WTC11 (cell line): ENCODE data around the gene OR6K6. TPM values are rescaled to one million over a fixed set of nuclear protein-coding genes. Genes with fewer than 3 reads are reported as not detected.

Source experiments
- ATAC-seq: fragments of 200-7000 bp; cut with Tn5 transposase; 2 replicates; pipeline ENCODE4 v1.10.0; 2021; ENCODE audit warnings: mild to moderate bottlenecking, moderate library complexity
- CTCF ChIA-PET: fragments of 300-600 bp; sonication (Branson Sonifier 250); formaldehyde crosslinking; loops from one replicate; lab custom pipeline; 2021; ENCODE audit warnings: antibody characterized with exemption; lab: Charles Lee
- POLR2A ChIA-PET: fragments of 350-600 bp; sonication (Branson Sonifier 250); formaldehyde crosslinking; loops from one replicate; lab custom pipeline; 2021; ENCODE audit warnings: antibody characterized with exemption; lab: Charles Lee
- DNase-seq: peaks from one replicate; pipeline ENCODE4 v3.0.0; 2021; ENCODE audit warnings: low spot score
- H3K27ac Mint-ChIP-seq: 2 replicates; pipeline ENCODE4 v1.8.0; 2021; ENCODE audit warnings: mixed read lengths
- H3K27me3 Mint-ChIP-seq: 2 replicates; pipeline ENCODE4 v1.8.0; 2021; ENCODE audit warnings: low read depth, mild to moderate bottlenecking, moderate library complexity, mixed read lengths
- H3K36me3 Mint-ChIP-seq: 2 replicates; pipeline ENCODE4 v1.8.0; 2021; ENCODE audit warnings: mixed read lengths
- H3K4me1 Mint-ChIP-seq: 2 replicates; pipeline ENCODE4 v1.8.0; 2022; ENCODE audit warnings: mixed read lengths
- H3K4me3 Mint-ChIP-seq: 2 replicates; pipeline ENCODE4 v1.8.0; 2021; ENCODE audit warnings: mild to moderate bottlenecking, moderate library complexity, mixed read lengths
- H3K9me3 Mint-ChIP-seq: 2 replicates; pipeline ENCODE4 v1.8.0; 2021; ENCODE audit warnings: mixed read lengths
- ATF2 ChIP-seq: sonication (generic); formaldehyde crosslinking; IDR thresholded peaks from 2 replicates; pipeline ENCODE4 v1.8.1; 2022; ENCODE audit warnings: low read depth, missing genetic modification reagents, borderline replicate concordance
- ESRRA ChIP-seq: sonication (generic); formaldehyde crosslinking; IDR thresholded peaks from 2 replicates; pipeline ENCODE4 v1.8.1; 2022; ENCODE audit warnings: mild to moderate bottlenecking, missing genetic modification reagents, borderline replicate concordance
- ETV6 ChIP-seq: sonication (generic); formaldehyde crosslinking; IDR thresholded peaks from 2 replicates; pipeline ENCODE4 v1.8.1; 2022; ENCODE audit warnings: mild to moderate bottlenecking, missing genetic modification reagents
- JAZF1 ChIP-seq: fragments of 250-450 bp; sonication (Bioruptor Pico); IDR thresholded peaks from 2 replicates; pipeline ENCODE4 v1.9.0; 2021; ENCODE audit warnings: moderate library complexity, mild to moderate bottlenecking, inconsistent platforms
- NFE2L1 ChIP-seq: sonication (generic); formaldehyde crosslinking; IDR thresholded peaks from 2 replicates; pipeline ENCODE4 v1.8.1; 2023; ENCODE audit warnings: missing genetic modification reagents
- NR2C2 ChIP-seq: sonication (generic); formaldehyde crosslinking; IDR thresholded peaks from 2 replicates; pipeline ENCODE4 v1.8.0; 2022; ENCODE audit warnings: mild to moderate bottlenecking, missing genetic modification reagents
- PRDM15 ChIP-seq: sonication (generic); formaldehyde crosslinking; IDR thresholded peaks from 2 replicates; pipeline ENCODE4 v1.8.0; 2022; ENCODE audit warnings: missing genetic modification reagents
- SMAD4 ChIP-seq: sonication (generic); formaldehyde crosslinking; IDR thresholded peaks from 2 replicates; pipeline ENCODE4 v1.8.0; 2022; ENCODE audit warnings: mild to moderate bottlenecking, missing genetic modification reagents
- SP1 ChIP-seq: sonication (generic); formaldehyde crosslinking; conservative IDR thresholded peaks from 2 replicates; pipeline ENCODE4 v1.8.1; 2022; ENCODE audit warnings: missing genetic modification reagents
- STAT6 ChIP-seq: sonication (generic); formaldehyde crosslinking; conservative IDR thresholded peaks from 2 replicates; pipeline ENCODE4 v1.8.1; 2023; ENCODE audit warnings: mild to moderate bottlenecking, low read depth, missing genetic modification reagents, moderate library complexity
- TEAD4 ChIP-seq: sonication (generic); formaldehyde crosslinking; IDR thresholded peaks from 2 replicates; pipeline ENCODE4 v1.8.0; 2022; ENCODE audit warnings: mild to moderate bottlenecking, missing genetic modification reagents
- TP53 ChIP-seq: sonication (generic); formaldehyde crosslinking; IDR thresholded peaks from 2 replicates; pipeline ENCODE4 v1.8.1; 2023; ENCODE audit warnings: mild to moderate bottlenecking, missing genetic modification reagents
- ZNF121 ChIP-seq: sonication (generic); formaldehyde crosslinking; IDR thresholded peaks from 2 replicates; pipeline ENCODE4 v1.8.0; 2023; ENCODE audit warnings: missing genetic modification reagents
- ZNF232 ChIP-seq: sonication (generic); formaldehyde crosslinking; IDR thresholded peaks from 2 replicates; pipeline ENCODE4 v1.8.0; 2022; ENCODE audit warnings: mild to moderate bottlenecking, missing genetic modification reagents
- ZNF396 ChIP-seq: fragments of 250-450 bp; sonication (Bioruptor Pico); IDR thresholded peaks from 2 replicates; pipeline ENCODE4 v1.8.0; 2021; ENCODE audit warnings: mild to moderate bottlenecking, moderate library complexity, borderline replicate concordance
- ZNF423 ChIP-seq: fragments of 250-450 bp; sonication (Bioruptor Pico); IDR thresholded peaks from 2 replicates; pipeline ENCODE4 v2.1.2; 2022; ENCODE audit warnings: mild to moderate bottlenecking, moderate library complexity
- ZNF532 ChIP-seq: fragments of 250-450 bp; sonication (Bioruptor Pico); IDR thresholded peaks from 2 replicates; pipeline ENCODE4 v1.9.0; 2021; ENCODE audit warnings: mild to moderate bottlenecking, borderline replicate concordance
- ZNF671 ChIP-seq: fragments of 250-450 bp; sonication (Bioruptor Pico); IDR thresholded peaks from 2 replicates; pipeline ENCODE4 v1.8.0; 2021; ENCODE audit warnings: mild to moderate bottlenecking
- total RNA-seq: library from RNA; stranded (reverse); gene quantifications from 3 replicates; pipeline ENCODE4 v1.2.3, GENCODE V29; 2021

The OR6K6 gene
- total RNA-seq, 1 experiment from 2014 or later: not detected

- TF ChIP-seq ZNF121 (CRISPR knock-in tag) (no peak), JAZF1 (no peak), ETV6 (CRISPR knock-in tag) (no peak), ZNF671 (CRISPR knock-in tag) (no peak), SP1 (no peak)
- TF ChIP-seq, all 79 proteins: peak for 0
- Mint-ChIP-seq H3K36me3 (no peaks in the 10 kb centered on the region), H3K4me3 (no peak overlapping the region), H3K9me3 (no peaks in the 10 kb centered on the region), H3K27ac (no peak overlapping the region), H3K4me1 (no peaks in the 10 kb centered on the region), H3K27me3 (no peaks in the 10 kb centered on the region)
- no peak for ATAC-seq
- ChIA-PET CTCF (no interaction called here), POLR2A (no interaction called here)
- no peak for DNase-seq
Measured at GRCh38 chr1:158717344-158717743, 37.2 kb upstream of the OR6K6 start.

GRCh38 chr1:158719664-158720063, 34.9 kb upstream of the OR6K6 start:
- no peak for ATAC-seq

GRCh38 chr1:158720620-158721019, 33.9 kb upstream of the OR6K6 start, which contains the start of gene OR6K3:
Gene OR6K3 (minus strand): TSS chr1:158720720. CDS start chr1:158718115, 2,605 bp downstream.
- Mint-ChIP-seq H3K27me3 (no peaks in the 10 kb centered on the region), H3K36me3 (no peaks in the 10 kb centered on the region), H3K27ac (no peak within 1 kb of the TSS), H3K4me3 (no peak within 1 kb of the TSS), H3K4me1 (no peaks in the 10 kb centered on the region), H3K9me3 (no peaks in the 10 kb centered on the region)
- ATAC-seq (no peak), DNase-seq (no peak)
- ChIA-PET POLR2A (no interaction called here), CTCF (no interaction called here)
- no peak for TF ChIP-seq ESRRA (CRISPR knock-in tag)
- no peak for TF ChIP-seq ZNF396 (CRISPR knock-in tag)

More at GRCh38 chr1:158719664-158720063, 34.9 kb upstream of the OR6K6 start:
- no peaks in the 10 kb centered on the region for H3K36me3 Mint-ChIP-seq
- ChIA-PET CTCF (no interaction called here), POLR2A (no interaction called here)
- H3K4me1 Mint-ChIP-seq: no peaks in the 10 kb centered on the region
- no peak for DNase-seq
- no peaks in the 10 kb centered on the region for H3K9me3 Mint-ChIP-seq
- H3K27ac Mint-ChIP-seq: no peak overlapping the region
- no peaks in the 10 kb centered on the region for H3K27me3 Mint-ChIP-seq
- TF ChIP-seq NR2C2 (no peak), TP53 (CRISPR knock-in tag) (no peak), ATF2 (CRISPR knock-in tag) (no peak)
- no peak overlapping the region for H3K4me3 Mint-ChIP-seq

- no peak overlapping the region for H3K4me3 Mint-ChIP-seq
- no peak for DNase-seq
- POLR2A ChIA-PET: no interaction called here
- TF ChIP-seq ETV6 (CRISPR knock-in tag): no peak
- no peak for TF ChIP-seq STAT6
- TF ChIP-seq ZNF423 (CRISPR knock-in tag): no peak
- no peak for TF ChIP-seq ESRRA (CRISPR knock-in tag)
- TF ChIP-seq ZNF532 (CRISPR knock-in tag): no peak
- no peak for TF ChIP-seq PRDM15 (CRISPR knock-in tag)
- TF ChIP-seq ZNF671 (CRISPR knock-in tag): no peak
- no peak for TF ChIP-seq ZNF232 (CRISPR knock-in tag)
- TF ChIP-seq TEAD4 (CRISPR knock-in tag): no peak
- TF ChIP-seq SMAD4: no peak
- TF ChIP-seq JAZF1: no peak
- TF ChIP-seq NFE2L1 (CRISPR knock-in tag): no peak
- TF ChIP-seq, all 79 proteins: peak for 0
- H3K9me3 Mint-ChIP-seq: no peaks in the 10 kb centered on the region
- no peak overlapping the region for H3K27ac Mint-ChIP-seq
- ATAC-seq: no peak
- no peaks in the 10 kb centered on the region for H3K27me3 Mint-ChIP-seq
- H3K4me1 Mint-ChIP-seq: no peaks in the 10 kb centered on the region
- no peaks in the 10 kb centered on the region for H3K36me3 Mint-ChIP-seq
- CTCF ChIA-PET: no interaction called here
Measured at GRCh38 chr1:158724442-158724841, 30.1 kb upstream of the OR6K6 start.
